ENCODE results near the gene LYVE1.

- TF ChIP-seq REST (IDR thresholded peaks at IDR 0.05; ENCODE audit: low read depth) (no peak), NFIC (IDR thresholded peaks at IDR 0.05) (no peak), CREB1 (IDR thresholded peaks at IDR 0.05; ENCODE audit: low read depth) (no peak), ZBTB7A (IDR thresholded peaks at IDR 0.05; ENCODE audit: low read depth) (no peak), MAX (IDR thresholded peaks at IDR 0.05) (no peak), EP300 (IDR thresholded peaks at IDR 0.05; ENCODE audit: borderline replicate concordance) (no peak), RAD21 (IDR thresholded peaks at IDR 0.05; ENCODE audit: low read depth) (no peak), FOXM1 (IDR thresholded peaks at IDR 0.05; ENCODE audit: borderline replicate concordance, low read depth) (no peak), YY1 (IDR thresholded peaks at IDR 0.05; ENCODE audit: low read depth) (no peak), TAF1 (IDR thresholded peaks at IDR 0.05; ENCODE audit: low read depth) (no peak), CEBPB (IDR thresholded peaks at IDR 0.05) (no peak), USF1 (IDR thresholded peaks at IDR 0.05) (no peak), TCF12 (IDR thresholded peaks at IDR 0.05; ENCODE audit: low read depth) (no peak)
These were observed 29.5 kb downstream of the LYVE1 start for GRCh38 chr11:10538924-10539323.

Measured in Ishikawa (cell line).